ENCODE data around the gene OTUD6A. TPM values are rescaled to one million over a fixed set of nuclear protein-coding genes. Genes with fewer than 3 reads are reported as not detected.

OTUD6A gene
- total and polyA plus RNA-seq, 9 of the 15 experiments (the other 6 are each of a cell fraction or from before 2014, with no cell fraction given): not detected

GRCh38 chrX:70087857-70088630 is 25.8 kb downstream of the OTUD6A start:
- no peak for DNase-seq (ENCODE audit: extremely low read depth in 1 of 4, low spot score in 3 of 4)
- in situ Hi-C loops (cut with MboI) (no loop called here), intact Hi-C loops (cut with micrococcal nuclease) (no loop called here)
- no peaks in the 10 kb centered on the region for H3K9me3 ChIP-seq (replicated peaks; ENCODE audit: control insufficient read depth, insufficient read depth, low read depth, low read length)
- H3K27ac ChIP-seq (ENCODE audit: extremely low read depth, low read depth, low read length): no peak overlapping the region
- ChIA-PET CTCF (ENCODE audit: low intra/inter-chr PET ratio) (no interaction called here), POLR2A (interaction anchor here (0.8 kb wide), 1 partner anchor 14 kb away, joined by 3 read pairs; no protein-coding TSS in a partner anchor)
- no peaks in the 10 kb centered on the region for H3K9me1 ChIP-seq (ENCODE audit: control insufficient read depth, insufficient read depth, low read length)
- no peak overlapping the region for H3K4me2 ChIP-seq (ENCODE audit: insufficient read depth, low read length)
- no peaks in the 10 kb centered on the region for H3K36me3 ChIP-seq (ENCODE audit: control insufficient read depth, insufficient read depth, low read length)
- no peak for ATAC-seq
- H3K79me2 ChIP-seq (ENCODE audit: control insufficient read depth, insufficient read depth, low read length): no peaks in the 10 kb centered on the region
- H3K4me1 ChIP-seq (replicated peaks in 1 of 2; ENCODE audit: control insufficient read depth in 2 of 2, insufficient read depth in 2 of 2, low read length in 2 of 2): no peaks in the 10 kb centered on the region
- BruUV-seq (replicated peaks): no TSS peak
- WGBS (ENCODE audit: insufficient coverage, low coverage, missing lambda C conversion rate): 2% methylated on average over 11 of the region's 11 CpGs
- no peak overlapping the region for H3K9ac ChIP-seq (ENCODE audit: insufficient read depth in 1 of 2, low read depth in 2 of 2, low read length in 2 of 2)
- TF ChIP-seq NFIC (IDR thresholded peaks at IDR 0.05) (peak; percentile 23; the same call in 1 of the 2 replicates), DACH1 (IDR thresholded peaks at IDR 0.05; ENCODE audit: partially characterized antibody) (no peak), ASH1L (IDR thresholded peaks at IDR 0.05; ENCODE audit: borderline replicate concordance, low read depth, partially characterized antibody) (no peak), NONO (IDR thresholded peaks at IDR 0.05; ENCODE audit: low read depth in 2 of 2, low read length in 1 of 2) (no peak), ZFP30 (CRISPR knock-in tag; IDR thresholded peaks at IDR 0.05; ENCODE audit: borderline replicate concordance) (no peak), TRIM25 (IDR thresholded peaks at IDR 0.05; ENCODE audit: borderline replicate concordance) (no peak), PREB (CRISPR knock-in tag; IDR thresholded peaks at IDR 0.05) (no peak)
- H3K27me3 ChIP-seq (ENCODE audit: control insufficient read depth in 2 of 2, insufficient read depth in 2 of 2, low read length in 2 of 2): peaks cover 0 to 8% of the 10 kb centered on the region in 2 experiments; a peak in 1 of 5 replicates
- H2AFZ ChIP-seq (ENCODE audit: low read depth, low read length): no peak overlapping the region
- no peak for FAIRE-seq
- H4K20me1 ChIP-seq (replicated peaks; ENCODE audit: control insufficient read depth, insufficient read depth, low read length): no peaks in the 10 kb centered on the region; the same call in 1 of the 2 replicates
- no peak overlapping the region for H3K4me3 ChIP-seq
